Endometrial microvascular endothelial cells (primary cell): Measurements from ENCODE around the gene TVP23A. TPM values are rescaled to one million over a fixed set of nuclear protein-coding genes. Genes with fewer than 3 reads are reported as not detected.

Experiments used
- in situ Hi-C: cut with HindIII; loops from 2 replicates; pipeline ENCODE4 v1.10.0; 2017; ENCODE audit warnings: low sequenced_read_pairs, low pct_unique_long_range_greater_than_20kb; ENCODE audit errors: inconsistent ontology term
- total RNA-seq: library from RNA; depleted of rRNA; stranded (reverse); fragments of >200 nt; gene quantifications from one replicate; pipeline ENCODE4 v1.2.3, GENCODE V29; 2015; ENCODE audit errors: inconsistent ontology term

Gene TVP23A
- total RNA-seq, 1 donor from 2014 or later = not detected

GRCh38 chr16:10762336-10763016 lies 56.1 kb downstream of the TVP23A start:
- in situ Hi-C loops = no loop called here

- in situ Hi-C loops = no loop called here
Measured at GRCh38 chr16:10761373-10761772, 57.2 kb downstream of the TVP23A start.

- in situ Hi-C loops = no loop called here
Measured at GRCh38 chr16:10760858-10761257, 57.7 kb downstream of the TVP23A start.

- in situ Hi-C loops = no loop called here
Measured at GRCh38 chr16:10756574-10756973, 62.0 kb downstream of the TVP23A start.

GRCh38 chr16:10754941-10755340 lies 63.7 kb downstream of the TVP23A start:
- in situ Hi-C loops = no loop called here

GRCh38 chr16:10753670-10754069 lies 64.9 kb downstream of the TVP23A start:
- in situ Hi-C loops = no loop called here

- in situ Hi-C loops = no loop called here
Measured at GRCh38 chr16:10752843-10753523, 65.6 kb downstream of the TVP23A start.

GRCh38 chr16:10751291-10751697 lies 67.3 kb downstream of the TVP23A start:
- in situ Hi-C loops = no loop called here

- in situ Hi-C loops = no loop called here
Measured at GRCh38 chr16:10750793-10751192, 67.8 kb downstream of the TVP23A start.

- in situ Hi-C loops = loop anchor here (25.0 kb wide), 2 partner anchors 91 to 234 kb away; no protein-coding TSS in a partner anchor
Measured at GRCh38 chr16:10745841-10746240, 72.8 kb downstream of the TVP23A start.

- in situ Hi-C loops = loop anchor here (25.0 kb wide), 2 partner anchors 93 to 232 kb away; no protein-coding TSS in a partner anchor
Measured at GRCh38 chr16:10744370-10745030, 74.1 kb downstream of the TVP23A start.

GRCh38 chr16:10743610-10744369 lies 74.8 kb downstream of the TVP23A start, which contains the start of gene NUBP1:
TSS of gene NUBP1 (plus strand) at chr16:10743842. CDS start at chr16:10743864, 22 bp downstream.
- in situ Hi-C loops = loop anchor here (25.0 kb wide), 2 partner anchors 94 to 231 kb away; no protein-coding TSS in a partner anchor

- in situ Hi-C loops = loop anchor here (25.0 kb wide), 2 partner anchors 94 to 231 kb away; no protein-coding TSS in a partner anchor
Measured at GRCh38 chr16:10743227-10743609, 75.4 kb downstream of the TVP23A start.

- in situ Hi-C loops = loop anchor here (25.0 kb wide), 2 partner anchors 95 to 230 kb away; no protein-coding TSS in a partner anchor
Measured at GRCh38 chr16:10741844-10742243, 76.8 kb downstream of the TVP23A start.

GRCh38 chr16:10741249-10741648 lies 77.3 kb downstream of the TVP23A start:
- in situ Hi-C loops = loop anchor here (25.0 kb wide), 2 partner anchors 96 to 229 kb away; no protein-coding TSS in a partner anchor

- in situ Hi-C loops = loop anchor here (25.0 kb wide), 2 partner anchors 96 to 229 kb away; no protein-coding TSS in a partner anchor
Measured at GRCh38 chr16:10740845-10741208, 77.8 kb downstream of the TVP23A start.

GRCh38 chr16:10740000-10740844 lies 78.4 kb downstream of the TVP23A start:
- in situ Hi-C loops = loop anchor here (25.0 kb wide), 2 partner anchors 97 to 228 kb away; no protein-coding TSS in a partner anchor
